PC-9 (cell line): ENCODE data around the gene EXTL1. TPM values are rescaled to one million over a fixed set of nuclear protein-coding genes. Genes with fewer than 3 reads are reported as not detected.

Source experiments
- BruUV-seq: library from RNA; stranded (reverse); fragments of 400-500 nt; replicated peaks from 2 replicates; lab custom pipeline; 2021; lab: Mats Ljungman, UMichigan
- CTCF ChIA-PET: fragments of 300-600 bp; sonication (Branson Sonifier 250); formaldehyde crosslinking; loops from one replicate; lab custom pipeline; 2022; ENCODE audit warnings: antibody characterized with exemption; lab: Charles Lee
- POLR2A ChIA-PET: fragments of 300-600 bp; sonication (Branson Sonifier 250); formaldehyde crosslinking; loops from one replicate; lab custom pipeline; 2022; ENCODE audit warnings: antibody characterized with exemption; ENCODE audit not compliant: unreplicated experiment; lab: Charles Lee
- DNase-seq, 2 experiments: peaks; one replicate each; pipeline versions ENCODE4 v3.0.0 to v3.0.0-alpha.2; 2015 to 2022; ENCODE audit warnings: mixed read lengths in 1 of 2
- H2AFZ ChIP-seq: fragments of 200-600 bp; sonication (generic); 2 replicates; pipeline ENCODE4 v1.8.1; 2017; ENCODE audit warnings: antibody characterized with exemption
- H3F3A ChIP-seq: fragments of 200-600 bp; sonication (generic); 2 replicates; pipeline ENCODE4 v1.8.1; 2017; ENCODE audit warnings: antibody characterized with exemption, mild to moderate bottlenecking, low read depth; ENCODE audit not compliant: insufficient read depth
- H3K27ac ChIP-seq: fragments of 200-600 bp; sonication (generic); 2 replicates; pipeline ENCODE4 v1.6.1; 2016; ENCODE audit warnings: mixed run types
- H3K27me3 ChIP-seq: fragments of 200-600 bp; sonication (generic); 2 replicates; pipeline ENCODE4 v1.6.1; 2016; ENCODE audit warnings: low read depth, mixed run types; ENCODE audit not compliant: insufficient read depth
- H3K36me3 ChIP-seq: fragments of 200-600 bp; sonication (generic); 2 replicates; pipeline ENCODE4 v1.6.1; 2016; ENCODE audit warnings: low read depth, mixed run types
- H3K4me1 ChIP-seq: fragments of 200-600 bp; sonication (generic); replicated peaks from 2 replicates; pipeline ENCODE4 v1.6.1; 2016; ENCODE audit warnings: mixed run types; ENCODE audit not compliant: insufficient read depth
- H3K4me2 ChIP-seq: fragments of 200-600 bp; sonication (generic); 2 replicates; pipeline ENCODE4 v1.6.1; 2017; ENCODE audit warnings: mixed run types
- H3K4me3 ChIP-seq: fragments of 200-600 bp; sonication (generic); 2 replicates; pipeline ENCODE4 v1.6.1; 2016; ENCODE audit warnings: mixed run types
- H3K79me2 ChIP-seq: fragments of 200-600 bp; sonication (generic); 2 replicates; pipeline ENCODE4 v1.6.1; 2017; ENCODE audit warnings: low read depth, mixed run types
- H3K9me2 ChIP-seq: fragments of 200-600 bp; sonication (generic); 2 replicates; pipeline ENCODE4 v1.8.1; 2017; ENCODE audit warnings: mild to moderate bottlenecking; ENCODE audit not compliant: insufficient read depth
- H3K9me3 ChIP-seq: fragments of 200-600 bp; sonication (generic); 2 replicates; pipeline ENCODE4 v1.8.1; 2016; ENCODE audit warnings: low read depth; ENCODE audit not compliant: insufficient read depth
- H4K20me1 ChIP-seq: fragments of 200-600 bp; sonication (generic); 2 replicates; pipeline ENCODE4 v1.8.1; 2017; ENCODE audit not compliant: insufficient read depth
- CTCF ChIP-seq: fragments of 200-600 bp; sonication (generic); conservative IDR thresholded peaks from 2 replicates; pipeline ENCODE4 v1.6.1; 2017; ENCODE audit warnings: mixed run types, antibody characterized with exemption, mild to moderate bottlenecking, moderate library complexity
- EZH2 ChIP-seq: fragments of 200-600 bp; sonication (generic); IDR thresholded peaks from 2 replicates; pipeline ENCODE4 v1.8.0; 2017; ENCODE audit warnings: antibody characterized with exemption, low read depth
- intact Hi-C: fragments of 100-400 bp; cut with micrococcal nuclease; formaldehyde crosslinking; loops from one replicate; pipeline ENCODE4 v1.10.0; 2022; ENCODE audit not compliant: unreplicated experiment
- total RNA-seq: library from RNA; stranded (reverse); gene quantifications from 2 replicates; pipeline ENCODE4 v1.2.3, GENCODE V29; 2021

Gene EXTL1
- total RNA-seq, 1 experiment from 2014 or later, result 0.13 TPM

- H4K20me1 ChIP-seq, result no peaks in the 10 kb centered on the region
- intact Hi-C loops, result no loop called here
- H3K27me3 ChIP-seq, result no peaks in the 10 kb centered on the region
- H3K9me3 ChIP-seq, result no peaks in the 10 kb centered on the region
- no peaks in the 10 kb centered on the region for H3K9me2 ChIP-seq
- POLR2A ChIA-PET, result no interaction called here
- TF ChIP-seq CTCF, result no peak
- TF ChIP-seq EZH2, result no peak
- H3K4me2 ChIP-seq, result no peak overlapping the region
- BruUV-seq, result no TSS peak
- no peaks in the 10 kb centered on the region for H3K4me1 ChIP-seq
- no peak for DNase-seq
- H3F3A ChIP-seq, result no peaks in the 10 kb centered on the region
- H2AFZ ChIP-seq, result no peak overlapping the region
- no peaks in the 10 kb centered on the region for H3K36me3 ChIP-seq
- CTCF ChIA-PET, result no interaction called here
- no peak overlapping the region for H3K4me3 ChIP-seq
- H3K27ac ChIP-seq, result no peak overlapping the region
- H3K79me2 ChIP-seq, result no peaks in the 10 kb centered on the region
These were observed 6.3 kb downstream of the EXTL1 start for GRCh38 chr1:26027716-26028489.

GRCh38 chr1:26028490-26028980 lies 7.0 kb downstream of the EXTL1 start:
- Histone ChIP-seq H3K27me3 (no peaks in the 10 kb centered on the region), H3K9me3 (no peaks in the 10 kb centered on the region), H4K20me1 (no peaks in the 10 kb centered on the region), H3K4me2 (no peak overlapping the region), H3K79me2 (no peaks in the 10 kb centered on the region), H3K4me1 (no peaks in the 10 kb centered on the region), H3K36me3 (no peaks in the 10 kb centered on the region), H3F3A (no peaks in the 10 kb centered on the region), H3K27ac (no peak overlapping the region), H3K4me3 (no peak overlapping the region), H3K9me2 (no peaks in the 10 kb centered on the region), H2AFZ (no peak overlapping the region)
- CTCF ChIA-PET, result no interaction called here
- POLR2A ChIA-PET, result no interaction called here
- TF ChIP-seq CTCF (no peak), EZH2 (no peak)
- intact Hi-C loops, result no loop called here
- DNase-seq, result no peak
- BruUV-seq, result no TSS peak

GRCh38 chr1:26029054-26029863 lies 7.7 kb downstream of the EXTL1 start:
- no TSS peak for BruUV-seq

More at GRCh38 chr1:26029054-26029863, 7.7 kb downstream of the EXTL1 start:
- H3K36me3 ChIP-seq, result no peaks in the 10 kb centered on the region
- intact Hi-C loops, result no loop called here
- H3F3A ChIP-seq, result no peaks in the 10 kb centered on the region
- POLR2A ChIA-PET, result interaction anchor here (0.6 kb wide), 1 partner anchor 19 kb away, joined by 3 read pairs; no protein-coding TSS in a partner anchor
- H3K4me3 ChIP-seq, result no peak overlapping the region
- CTCF ChIA-PET, result no interaction called here
- TF ChIP-seq CTCF (no peak), EZH2 (no peak)
- DNase-seq, result no peak
- no peaks in the 10 kb centered on the region for H3K27me3 ChIP-seq
- no peaks in the 10 kb centered on the region for H3K9me2 ChIP-seq
- H3K4me1 ChIP-seq, result no peaks in the 10 kb centered on the region
- H3K27ac ChIP-seq, result no peak overlapping the region
- no peaks in the 10 kb centered on the region for H3K9me3 ChIP-seq
- no peak overlapping the region for H2AFZ ChIP-seq
- H3K79me2 ChIP-seq, result no peaks in the 10 kb centered on the region
- no peak overlapping the region for H3K4me2 ChIP-seq
- no peaks in the 10 kb centered on the region for H4K20me1 ChIP-seq
